Measurements from ENCODE around the gene SNAP47.
"Not testable (repeated sequence)": the region's sequence is repeated elsewhere in the genome, so short reads cannot be mapped to it uniquely, and the experiment has no call there.

Gene SNAP47

GRCh38 chr1:227734856-227735538, at the start of gene SNAP47, which contains the start of gene JMJD4:
Gene SNAP47 (plus strand): TSS chr1:227735435. CDS start chr1:227747737, 12,302 bp downstream.
Gene JMJD4 (minus strand): TSS chr1:227735302. CDS start chr1:227735273, 29 bp downstream.
- DNase-seq (ENCODE audit: low read depth): peak; percentile 85

- no peak for DNase-seq (ENCODE audit: low read depth)
Observed at GRCh38 chr1:227685807-227686206, 49.4 kb upstream of the SNAP47 start.

- DNase-seq (ENCODE audit: low read depth): no peak
Observed at GRCh38 chr1:227697321-227697864, 37.8 kb upstream of the SNAP47 start.

GRCh38 chr1:227701631-227702030, 33.6 kb upstream of the SNAP47 start:
- DNase-seq (ENCODE audit: low read depth): not testable (repeated sequence)

GRCh38 chr1:227707846-227708245, 27.4 kb upstream of the SNAP47 start:
- DNase-seq (ENCODE audit: low read depth): no peak

- DNase-seq (ENCODE audit: low read depth): no peak
Observed at GRCh38 chr1:227709451-227709850, 25.8 kb upstream of the SNAP47 start.

GRCh38 chr1:227710474-227710873, 24.8 kb upstream of the SNAP47 start:
- not testable (repeated sequence) for DNase-seq (ENCODE audit: low read depth)

GRCh38 chr1:227712648-227713047, 22.6 kb upstream of the SNAP47 start:
- DNase-seq (ENCODE audit: low read depth): no peak

GRCh38 chr1:227718932-227719331, 16.3 kb upstream of the SNAP47 start:
- no peak for DNase-seq (ENCODE audit: low read depth)

- no peak for DNase-seq (ENCODE audit: low read depth)
Observed at GRCh38 chr1:227723474-227723873, 11.8 kb upstream of the SNAP47 start.

- DNase-seq (ENCODE audit: low read depth): no peak
Observed at GRCh38 chr1:227725046-227725445, 10.2 kb upstream of the SNAP47 start.

GRCh38 chr1:227726318-227726717, 8.9 kb upstream of the SNAP47 start:
- DNase-seq (ENCODE audit: low read depth): no peak

GRCh38 chr1:227726924-227727599, 8.2 kb upstream of the SNAP47 start:
- DNase-seq (ENCODE audit: low read depth): no peak

- peak; percentile 39 for DNase-seq (ENCODE audit: low read depth)
Observed at GRCh38 chr1:227728059-227728891, 7.0 kb upstream of the SNAP47 start.

- no peak for DNase-seq (ENCODE audit: low read depth)
Observed at GRCh38 chr1:227728892-227729143, 6.4 kb upstream of the SNAP47 start.

- no peak for DNase-seq (ENCODE audit: low read depth)
Observed at GRCh38 chr1:227729144-227729880, 5.9 kb upstream of the SNAP47 start.

- DNase-seq (ENCODE audit: low read depth): peak; percentile 57
Observed at GRCh38 chr1:227729881-227730629, 5.2 kb upstream of the SNAP47 start.

- DNase-seq (ENCODE audit: low read depth): no peak
Observed at GRCh38 chr1:227730630-227731151, 4.5 kb upstream of the SNAP47 start.

- DNase-seq (ENCODE audit: low read depth): no peak
Observed at GRCh38 chr1:227731241-227731677, 4.0 kb upstream of the SNAP47 start.

GRCh38 chr1:227731696-227732585, 3.3 kb upstream of the SNAP47 start:
- no peak for DNase-seq (ENCODE audit: low read depth)
